Activated naive CD8-positive, alpha-beta T cell treated with anti-CD3 and anti-CD28 coated beads, Interleukin-2, amount 50 U/mL, for 16 hours (primary cell): ENCODE data around the gene B4GALNT2.

Experiments used
- DNase-seq: peaks from one replicate; pipeline ENCODE4 v3.0.0-alpha.2; 2020; ENCODE audit warnings: low read depth, low spot score

The B4GALNT2 gene

DNA sequence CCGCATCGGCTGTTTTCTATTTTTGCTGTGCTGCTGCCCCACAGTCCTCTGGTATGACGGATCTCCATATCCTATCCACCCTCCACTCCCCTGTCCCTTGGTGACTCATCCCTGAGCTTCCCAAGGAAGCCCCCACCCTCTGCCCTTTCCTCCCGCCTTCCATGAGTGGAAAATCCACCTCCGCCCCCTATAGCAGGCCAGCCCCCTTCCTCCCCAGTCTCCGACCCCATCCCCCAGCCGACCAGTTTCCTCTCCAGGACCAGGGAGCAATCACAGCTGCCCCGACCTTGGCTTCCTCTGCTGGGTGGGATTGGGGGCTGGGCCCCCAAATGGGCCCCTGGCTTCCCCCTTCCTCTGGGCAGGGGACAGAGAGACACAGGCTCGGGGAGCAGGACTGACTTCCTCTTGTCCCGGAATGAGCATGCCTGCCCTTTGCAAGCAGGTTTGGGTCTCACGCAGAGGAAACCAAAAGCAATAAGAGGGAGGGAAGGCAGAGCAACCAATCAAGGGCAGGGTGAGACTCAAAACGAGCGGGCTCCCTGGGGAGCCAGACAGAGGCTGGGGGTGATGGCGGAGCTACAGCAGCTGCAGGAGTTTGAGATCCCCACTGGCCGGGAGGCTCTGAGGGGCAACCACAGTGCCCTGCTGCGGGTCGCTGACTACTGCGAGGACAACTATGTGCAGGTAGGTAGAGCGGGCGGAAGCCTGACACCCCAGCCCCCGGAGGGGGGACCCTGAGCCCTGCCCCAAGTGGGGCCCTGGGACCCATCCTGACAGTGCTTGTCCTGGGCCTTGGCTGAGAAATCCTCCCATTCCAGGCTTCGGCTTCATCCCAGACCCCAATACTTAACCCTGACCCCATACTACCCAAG lies 77.8 kb downstream of the B4GALNT2 start, which contains the start of the genes ABI3 and GNGT2:
Gene ABI3, plus strand, starts transcription at position 550 of the 872 bp plus-strand sequence. Its CDS starts 18 bp downstream, at position 568.
Gene GNGT2, minus strand, starts transcription at position 417 of the 872 bp plus-strand sequence. CDS start 3,152 bp downstream, outside the sequence.
- DNase-seq = peak; percentile 48

DNA sequence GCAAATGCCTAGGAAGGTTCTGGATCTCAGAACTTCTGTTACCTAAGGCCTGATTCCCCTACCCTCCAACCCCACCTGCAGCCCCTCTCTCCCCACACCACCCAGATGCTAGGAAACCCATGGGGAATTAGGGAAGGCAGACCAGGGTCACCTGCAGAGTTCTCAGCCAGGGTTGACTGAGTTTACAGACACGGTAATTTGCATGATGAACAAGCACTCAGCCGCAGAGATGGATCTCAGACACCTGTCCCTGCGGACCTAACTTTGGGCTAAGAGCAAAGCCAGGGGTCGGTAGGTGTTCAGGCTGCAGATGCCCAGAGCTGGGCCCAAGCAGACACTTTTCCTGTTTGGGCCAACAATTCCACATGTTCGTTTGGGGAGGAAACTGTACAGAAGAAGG lies 80.8 kb downstream of the B4GALNT2 start:
- DNase-seq = no peak

DNA sequence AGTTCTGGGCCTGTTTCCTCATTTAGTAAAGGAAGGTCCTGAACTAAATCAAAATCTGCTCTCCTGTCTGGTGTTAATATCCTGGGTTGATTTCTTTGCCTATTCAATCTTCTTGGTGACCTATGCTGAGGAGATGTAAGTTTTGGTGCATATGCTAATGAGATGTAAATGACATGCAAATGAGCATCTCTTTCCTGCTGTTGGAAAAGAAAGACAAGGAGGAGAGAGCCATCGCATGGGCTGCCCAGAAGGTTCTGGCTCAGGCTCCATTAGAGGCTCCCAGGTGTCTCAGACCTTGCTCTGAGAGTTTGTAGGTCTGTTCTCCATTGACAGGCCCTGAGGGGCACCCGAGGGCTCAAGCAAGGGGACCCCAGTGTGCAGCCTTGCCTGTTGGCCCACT lies 81.3 kb downstream of the B4GALNT2 start:
- DNase-seq = no peak

DNA sequence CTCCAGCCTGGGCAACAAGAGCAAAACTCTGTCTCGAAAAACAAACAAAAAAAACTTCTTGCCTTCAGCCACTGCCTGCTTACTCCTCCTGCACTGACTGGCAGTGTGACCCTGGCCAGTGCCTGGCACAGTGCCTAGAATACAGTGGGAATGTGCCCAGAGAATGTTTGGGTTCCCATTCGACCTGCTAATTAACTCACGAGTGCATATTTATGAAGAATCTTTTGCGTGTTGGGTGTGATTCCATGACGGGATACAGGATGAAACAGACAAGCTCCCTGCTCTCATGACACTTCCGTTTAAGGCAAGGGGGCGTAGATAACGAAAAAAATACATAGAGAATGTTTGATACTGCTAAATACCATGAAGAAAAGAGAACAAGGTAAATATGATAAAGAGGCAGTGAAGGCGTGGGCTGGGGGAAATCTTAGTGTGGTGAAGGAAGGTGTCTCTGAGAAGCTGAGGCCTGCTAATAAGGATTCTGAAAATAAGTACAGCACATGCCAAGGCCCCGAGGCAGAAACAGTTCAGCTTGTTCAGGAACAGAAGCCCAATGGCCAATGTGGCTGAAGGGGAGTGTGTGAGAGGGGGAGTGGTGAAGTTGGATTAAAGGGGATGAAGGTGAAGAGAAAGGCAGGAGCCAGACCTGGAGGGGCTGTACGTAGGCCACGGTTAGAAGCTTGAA lies 82.2 kb downstream of the B4GALNT2 start:
- no peak for DNase-seq

DNA sequence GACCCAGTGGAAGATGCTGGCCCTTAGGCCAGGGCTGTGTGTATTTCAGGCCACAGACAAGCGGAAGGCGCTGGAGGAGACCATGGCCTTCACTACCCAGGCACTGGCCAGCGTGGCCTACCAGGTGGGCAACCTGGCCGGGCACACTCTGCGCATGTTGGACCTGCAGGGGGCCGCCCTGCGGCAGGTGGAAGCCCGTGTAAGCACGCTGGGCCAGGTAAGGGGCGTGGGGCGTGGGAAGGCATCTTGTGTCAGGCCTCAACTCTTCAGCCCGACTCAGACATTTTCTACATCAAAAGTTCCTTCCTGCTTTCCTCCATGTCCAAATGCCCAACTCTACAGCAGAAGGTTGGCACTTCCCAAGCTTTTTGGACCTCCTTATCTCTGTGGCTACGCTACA lies 83.9 kb downstream of the B4GALNT2 start:
- no peak for DNase-seq

DNA sequence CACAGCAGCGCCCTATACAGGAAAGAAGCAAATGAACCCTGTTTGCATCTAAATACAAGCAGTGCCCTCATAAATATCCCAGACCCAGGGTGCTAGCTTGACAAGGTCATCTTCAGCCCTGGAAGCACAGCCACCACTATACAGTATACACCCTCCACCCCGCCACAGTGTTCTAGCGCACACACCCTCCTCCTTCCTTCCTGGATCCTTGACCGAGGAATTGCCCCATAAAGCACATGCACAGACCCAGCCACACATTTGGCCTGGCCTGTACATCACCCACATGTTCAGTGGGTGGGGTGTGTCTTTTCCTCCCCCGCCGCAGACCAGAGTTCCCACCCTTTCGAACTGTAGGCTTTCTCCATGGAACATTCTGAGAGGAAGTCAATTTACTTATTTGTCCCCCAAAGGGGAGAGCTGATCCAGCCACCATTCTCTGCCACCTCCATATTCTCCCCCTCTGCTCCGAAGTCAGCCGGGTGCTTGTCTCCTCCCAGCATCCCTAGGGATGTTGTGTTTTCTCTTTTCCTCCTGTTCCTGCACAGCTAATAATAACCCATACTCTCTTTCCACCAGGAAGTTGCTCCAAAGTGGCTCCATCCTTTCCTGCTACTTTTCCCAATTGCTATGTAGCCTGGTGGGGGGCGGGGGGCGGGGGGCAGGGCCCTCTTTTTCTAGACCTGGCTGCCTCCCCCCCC lies 84.5 kb downstream of the B4GALNT2 start:
- DNase-seq = no peak

DNA sequence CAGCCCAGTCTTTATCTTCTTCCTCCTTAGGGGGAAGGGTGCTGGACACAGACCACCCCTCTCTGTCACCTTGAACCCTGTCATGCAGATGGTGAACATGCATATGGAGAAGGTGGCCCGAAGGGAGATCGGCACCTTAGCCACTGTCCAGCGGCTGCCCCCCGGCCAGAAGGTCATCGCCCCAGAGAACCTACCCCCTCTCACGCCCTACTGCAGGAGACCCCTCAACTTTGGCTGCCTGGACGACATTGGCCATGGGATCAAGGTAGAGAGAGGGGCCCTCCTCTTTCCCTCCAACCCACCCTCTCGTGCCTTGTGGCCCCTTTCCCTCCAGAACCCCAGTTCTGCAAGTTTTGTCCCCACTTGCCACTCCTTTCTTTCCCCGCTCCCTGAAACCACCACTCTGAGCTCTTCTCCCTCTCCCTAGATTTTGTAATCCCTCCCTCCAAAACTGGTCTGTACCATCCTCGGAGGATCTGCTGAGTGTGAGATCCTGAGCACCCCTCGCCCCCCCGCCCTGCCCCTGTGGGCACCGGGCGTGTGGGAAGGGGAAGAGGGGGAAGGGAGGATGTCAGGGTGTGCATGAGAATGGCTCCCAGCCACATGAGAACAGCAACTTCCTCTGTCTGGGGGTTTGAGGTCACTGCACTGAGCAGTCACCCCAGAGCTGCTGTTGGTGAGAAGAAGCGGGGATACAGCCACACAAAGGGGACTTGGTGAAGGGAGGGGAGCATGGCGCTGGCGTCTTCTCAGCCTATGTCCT lies 85.3 kb downstream of the B4GALNT2 start:
- no peak for DNase-seq

DNA sequence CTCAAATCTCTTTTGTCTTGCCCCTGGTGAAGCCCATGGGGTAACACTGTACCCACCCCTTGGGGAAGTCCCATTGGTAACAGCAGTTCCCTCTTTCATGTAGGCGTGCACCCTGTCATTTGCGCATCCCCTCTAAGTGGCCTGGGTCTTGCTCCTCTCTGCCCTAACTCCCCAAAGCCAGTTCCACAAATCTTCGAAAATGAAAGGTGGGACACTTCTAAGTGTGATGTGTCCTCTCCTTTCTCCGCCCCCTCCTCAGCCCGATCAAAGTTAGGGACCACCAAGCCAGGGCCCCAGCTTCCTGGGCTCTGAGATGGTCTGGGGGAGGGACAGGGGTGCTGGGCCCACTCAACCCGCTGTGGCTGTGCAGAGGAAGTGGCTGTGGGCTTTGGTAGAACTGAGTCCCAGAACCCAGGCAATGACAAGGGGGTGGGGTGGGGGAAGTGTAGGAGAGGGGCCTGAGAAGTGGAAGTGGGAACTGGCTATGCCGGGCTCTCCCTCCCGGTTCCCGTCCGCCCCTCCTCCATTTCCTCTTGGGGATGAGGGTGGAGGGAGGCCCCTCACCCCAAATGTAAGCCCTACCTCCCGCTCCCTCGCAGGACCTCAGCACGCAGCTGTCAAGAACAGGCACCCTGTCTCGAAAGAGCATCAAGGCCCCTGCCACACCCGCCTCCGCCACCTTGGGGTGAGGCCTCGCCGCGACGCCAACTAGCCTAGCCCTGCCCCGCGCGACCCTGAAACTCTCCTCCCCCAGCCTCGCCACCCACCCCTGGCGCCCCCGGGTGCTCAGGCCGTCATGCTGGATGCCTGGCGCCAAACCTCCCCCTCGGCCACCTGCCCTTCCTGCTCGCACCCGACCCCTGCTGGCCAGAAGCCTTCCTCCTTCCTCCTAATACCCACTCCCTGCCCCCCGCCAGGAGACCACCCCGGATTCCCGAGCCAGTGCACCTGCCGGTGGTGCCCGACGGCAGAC lies 86.7 kb downstream of the B4GALNT2 start:
- no peak for DNase-seq

DNA sequence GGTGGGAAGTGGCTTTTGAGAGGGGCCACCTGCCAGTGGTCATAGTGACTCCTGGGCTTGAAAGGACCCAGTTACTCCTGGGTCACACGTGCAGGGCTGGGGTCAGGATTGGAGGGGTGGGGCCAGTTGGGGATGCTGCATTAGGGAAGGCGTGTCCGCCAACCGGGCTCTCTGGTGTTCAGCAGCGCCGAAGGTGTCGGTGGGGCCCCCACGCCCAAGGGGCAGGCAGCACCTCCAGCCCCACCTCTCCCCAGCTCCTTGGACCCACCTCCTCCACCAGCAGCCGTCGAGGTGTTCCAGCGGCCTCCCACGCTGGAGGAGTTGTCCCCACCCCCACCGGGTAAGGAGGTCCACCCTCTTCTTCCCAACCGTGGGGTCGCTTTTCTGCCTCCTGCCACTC lies 87.4 kb downstream of the B4GALNT2 start:
- no peak for DNase-seq

DNA sequence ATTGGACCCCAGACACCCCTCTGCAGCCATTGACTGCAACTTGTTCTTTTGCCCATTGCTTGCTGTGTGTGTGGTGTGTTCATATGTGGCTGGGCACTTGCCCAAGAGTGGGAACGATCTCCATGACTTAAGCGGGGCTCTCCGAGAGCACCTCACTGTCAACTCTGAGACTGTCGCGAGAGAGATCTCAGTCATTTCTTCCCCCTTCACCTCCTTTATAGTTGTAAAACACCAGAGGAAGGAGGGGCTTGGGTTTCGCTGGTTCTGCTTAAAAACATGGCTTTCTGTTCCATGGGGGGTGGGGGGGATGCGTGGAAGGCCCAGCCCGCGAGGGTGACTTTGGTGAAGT lies 90.6 kb downstream of the B4GALNT2 start:
- DNase-seq = no peak

DNA sequence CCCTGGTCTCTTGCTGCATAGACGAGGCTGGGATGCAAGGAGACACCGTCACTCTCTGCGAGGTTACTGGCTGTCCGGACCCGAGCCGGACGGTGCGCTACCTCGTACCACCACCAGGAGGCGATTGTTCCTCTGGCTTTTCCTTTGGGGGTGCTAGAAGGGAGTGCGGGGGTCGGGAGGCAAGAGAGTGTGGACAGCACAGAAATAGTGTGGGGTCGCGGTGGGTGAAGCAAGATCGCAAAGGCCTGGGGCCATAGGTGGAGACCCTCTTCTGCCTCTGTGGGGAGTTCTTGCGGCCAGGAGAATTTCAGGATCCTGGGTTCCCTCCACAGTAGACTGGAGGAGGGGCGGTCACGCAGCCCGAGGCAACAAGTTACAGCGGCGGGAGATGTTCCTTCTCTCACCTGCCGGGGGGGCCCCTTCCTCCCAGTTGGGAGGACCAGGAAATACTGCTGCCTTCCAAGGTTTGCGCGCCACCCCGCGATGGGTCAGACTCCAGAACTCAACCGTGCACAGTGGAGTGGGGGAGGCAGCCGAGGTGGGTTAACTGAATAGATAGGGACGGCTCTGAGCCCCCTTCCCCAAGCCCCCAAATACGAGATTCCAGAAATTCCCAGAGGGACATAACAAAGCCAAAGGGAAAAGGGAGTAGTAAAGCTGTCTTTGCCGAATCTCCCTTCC lies 91.1 kb downstream of the B4GALNT2 start:
- peak; percentile 47 for DNase-seq

DNA sequence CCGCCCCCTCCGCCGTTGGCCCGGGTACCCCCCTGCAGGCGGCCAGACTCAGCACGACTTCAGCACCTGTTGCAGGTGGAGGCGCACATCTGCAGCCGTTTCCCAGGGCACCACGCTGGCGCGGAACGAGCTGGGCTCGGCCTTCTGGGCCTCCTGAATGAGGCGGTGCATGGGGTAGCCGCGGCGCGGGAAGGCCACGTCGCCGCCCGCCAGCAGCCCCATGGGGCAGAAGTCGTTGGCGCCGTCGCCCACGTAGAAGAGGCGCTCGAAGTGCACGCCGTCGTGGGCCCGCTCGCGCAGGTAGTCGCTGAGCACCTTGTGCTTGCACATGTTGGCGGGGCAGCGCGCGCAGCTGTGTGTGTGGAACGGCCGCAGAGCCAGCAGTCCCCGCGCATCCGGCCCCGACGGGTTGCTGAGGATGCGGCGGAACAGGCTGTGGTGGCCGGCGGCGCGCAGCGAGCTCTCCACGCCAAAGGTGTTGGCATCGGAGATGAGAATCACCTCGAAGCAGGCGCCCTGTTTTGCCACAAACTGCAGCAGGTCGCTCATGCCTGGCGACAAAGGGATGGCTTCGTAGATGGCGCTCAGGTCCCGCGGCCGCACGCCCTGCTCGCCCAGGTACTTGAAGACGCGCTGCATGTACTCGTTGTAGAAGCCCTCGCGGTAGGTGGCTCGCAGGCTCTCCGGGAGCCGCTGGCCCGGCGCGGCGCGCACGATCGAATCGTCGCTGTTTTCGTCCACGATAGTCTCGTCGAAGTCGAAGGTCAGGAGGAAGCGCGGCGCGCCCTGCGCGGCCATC lies 91.8 kb downstream of the B4GALNT2 start:
- no peak for DNase-seq

DNA sequence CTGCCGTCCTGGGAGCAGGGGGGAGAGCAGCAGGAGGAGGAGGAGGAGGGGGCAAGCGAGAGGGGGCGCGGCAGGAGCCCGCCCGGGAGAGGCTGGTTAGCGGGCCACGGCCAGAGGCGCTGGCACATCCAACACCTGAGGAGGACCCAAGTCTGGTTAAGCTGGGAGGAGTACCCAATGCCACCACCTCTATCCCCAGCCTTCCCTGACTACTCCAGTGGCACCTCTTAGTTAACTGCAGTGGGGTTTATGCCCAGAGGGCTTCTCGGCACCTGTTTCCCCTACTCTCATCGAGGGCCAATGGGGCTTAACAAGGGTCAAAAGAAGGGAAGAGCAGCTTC lies 92.4 kb downstream of the B4GALNT2 start:
- no peak for DNase-seq

DNA sequence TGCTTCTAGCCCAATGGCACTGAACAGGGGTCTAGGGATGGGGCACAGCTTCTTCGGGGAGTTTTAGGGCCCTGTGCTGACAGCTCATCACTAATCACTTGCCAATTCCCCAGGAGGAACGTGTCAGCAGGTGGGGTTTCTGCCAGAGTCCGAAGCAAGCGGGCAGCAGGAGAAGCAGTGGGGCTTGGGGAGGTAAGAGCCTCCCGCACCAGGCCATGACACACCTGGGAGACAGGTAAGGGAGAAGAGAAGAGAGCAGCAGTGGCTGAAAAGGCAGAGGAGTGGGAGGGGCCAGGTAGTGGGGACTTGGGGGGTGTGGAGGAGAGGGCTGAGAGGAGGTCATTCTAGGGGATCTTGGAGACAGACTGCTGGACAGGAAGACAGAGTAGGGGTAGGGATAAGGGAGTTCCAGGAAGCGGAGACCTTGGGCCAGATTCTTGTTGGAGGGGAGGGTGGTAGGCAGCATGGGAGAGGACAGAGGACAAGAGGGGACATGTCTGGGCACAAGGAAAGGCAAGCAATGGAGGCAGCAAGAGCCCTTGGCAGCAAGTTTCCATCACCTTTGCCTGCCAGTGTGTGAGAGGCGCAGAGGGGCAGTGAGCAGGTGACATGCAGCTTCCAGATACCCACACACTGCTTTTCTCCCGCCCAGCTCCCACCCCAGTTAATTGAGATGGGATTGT lies 93.1 kb downstream of the B4GALNT2 start:
- no peak for DNase-seq
